Liver (tissue), 9 donors: ENCODE data around the gene PPFIA1. TPM values are rescaled to one million over a fixed set of nuclear protein-coding genes. Genes with fewer than 3 reads are reported as not detected.

Experiments used
- DNase-seq: peaks from one replicate; pipeline ENCODE4 v3.0.0-alpha.2; 2017; ENCODE audit warnings: low spot score
- H3K27ac ChIP-seq, 2 donors: one replicate each; pipeline ENCODE4 v1.7.0; 2013; ENCODE audit warnings: inconsistent platforms in 2 of 2, low read length in 2 of 2, control low read depth in 1 of 2, low read depth in 1 of 2, mild to moderate bottlenecking in 1 of 2
- H3K27me3 ChIP-seq, 4 donors: one replicate each; pipeline versions ENCODE4 v1.6.1 to v1.7.0; 2013; ENCODE audit warnings: low read length in 3 of 4, inconsistent platforms in 1 of 4, mild to moderate bottlenecking in 1 of 4, moderate library complexity in 1 of 4; ENCODE audit not compliant: control insufficient read depth in 4 of 4, insufficient read depth in 4 of 4
- H3K36me3 ChIP-seq, 4 donors: one replicate each; pipeline versions ENCODE4 v1.6.1 to v1.7.0; 2013; ENCODE audit warnings: low read length in 3 of 4, mild to moderate bottlenecking in 3 of 4, low read depth in 1 of 4, moderate library complexity in 1 of 4; ENCODE audit not compliant: control insufficient read depth in 4 of 4, insufficient read depth in 3 of 4
- H3K4me1 ChIP-seq, 4 donors: one replicate each; pipeline versions ENCODE4 v1.6.1 to v1.7.0; 2013; ENCODE audit warnings: low read length in 3 of 4, mild to moderate bottlenecking in 3 of 4, moderate library complexity in 1 of 4; ENCODE audit not compliant: control insufficient read depth in 4 of 4, insufficient read depth in 4 of 4
- H3K4me3 ChIP-seq, 3 donors: one replicate each; pipeline versions ENCODE4 v1.6.1 to v1.7.0; 2013; ENCODE audit warnings: low read length in 3 of 3, control low read depth in 1 of 3, low read depth in 1 of 3, mild to moderate bottlenecking in 1 of 3
- H3K9ac ChIP-seq, 2 donors: one replicate each; pipeline ENCODE4 v1.7.0; 2013; ENCODE audit warnings: low read length in 2 of 2, mild to moderate bottlenecking in 2 of 2, moderate library complexity in 2 of 2, control low read depth in 1 of 2, low read depth in 1 of 2
- H3K9me3 ChIP-seq, 4 donors: one replicate each; pipeline versions ENCODE4 v1.6.1 to v1.7.0; 2013; ENCODE audit warnings: low read length in 3 of 4; ENCODE audit not compliant: control insufficient read depth in 4 of 4
- EGR1 ChIP-seq, 2 donors: IDR thresholded peaks; 2 replicates each; pipeline ENCODE4 v1.6.1; 2016 to 2018; ENCODE audit warnings: antibody characterized with exemption in 2 of 2, low read depth in 2 of 2
- FOXA1 ChIP-seq: IDR thresholded peaks from 2 replicates; pipeline ENCODE4 v1.6.1; 2016; ENCODE audit warnings: antibody characterized with exemption
- FOXA2 ChIP-seq: IDR thresholded peaks from 2 replicates; pipeline ENCODE4 v1.6.1; 2016; ENCODE audit warnings: antibody characterized with exemption
- GABPA ChIP-seq, 2 donors: IDR thresholded peaks in 1 of 2; conservative IDR thresholded peaks in 1 of 2; 2 replicates each; pipeline ENCODE4 v1.6.1; 2016; ENCODE audit warnings: antibody characterized with exemption in 2 of 2, mild to moderate bottlenecking in 1 of 2, moderate library complexity in 1 of 2
- HNF4A ChIP-seq, 2 donors: conservative IDR thresholded peaks; 2 replicates each; pipeline ENCODE4 v1.6.1; 2016; ENCODE audit warnings: antibody characterized with exemption in 2 of 2, mild to moderate bottlenecking in 2 of 2
- HNF4G ChIP-seq: IDR thresholded peaks from 2 replicates; pipeline ENCODE4 v1.6.1; 2016; ENCODE audit warnings: antibody characterized with exemption
- JUND ChIP-seq, 2 donors: IDR thresholded peaks; 2 replicates each; pipeline ENCODE4 v1.6.1; 2016; ENCODE audit warnings: antibody characterized with exemption in 2 of 2
- NR2F2 ChIP-seq: IDR thresholded peaks from 2 replicates; pipeline ENCODE4 v1.6.1; 2016; ENCODE audit warnings: antibody characterized with exemption
- RAD21 ChIP-seq, 2 donors: IDR thresholded peaks; 2 replicates each; pipeline ENCODE4 v1.6.1; 2016; ENCODE audit warnings: antibody characterized with exemption in 2 of 2, mild to moderate bottlenecking in 2 of 2
- RXRA ChIP-seq, 2 donors: IDR thresholded peaks; 2 replicates each; pipeline ENCODE4 v1.6.1; 2017 to 2018; ENCODE audit warnings: antibody characterized with exemption in 2 of 2, mild to moderate bottlenecking in 1 of 2
- SP1 ChIP-seq: IDR thresholded peaks from 2 replicates; pipeline ENCODE4 v1.6.1; 2018; ENCODE audit warnings: antibody characterized with exemption, mild to moderate bottlenecking
- TAF1 ChIP-seq: conservative IDR thresholded peaks from 2 replicates; pipeline ENCODE4 v1.6.1; 2016; ENCODE audit warnings: antibody characterized with exemption, mild to moderate bottlenecking
- YY1 ChIP-seq: IDR thresholded peaks from 2 replicates; pipeline ENCODE4 v1.6.1; 2016; ENCODE audit warnings: antibody characterized with exemption, mild to moderate bottlenecking
- WGBS: extraction: QIAGEN DNeasy Blood & Tissue Kit; methylation state at CpG from one replicate; pipeline ENCODE4 v1.1.7; 2013; 5-methylcytosine and 5-hydroxymethylcytosine counted together
- polyA plus RNA-seq, 2 donors: library from polyadenylated mRNA; stranded (reverse) in 1 of 2; unstranded in 1 of 2; fragments of 200-250 nt in 1 of 2; fragments of >200 nt in 1 of 2; fragmentation: Nextera tagmentation in 1 of 2; extraction: Ambion mirVana in 1 of 2; gene quantifications; one replicate each; pipeline versions ENCODE4 v1.2.1 to v1.2.3, GENCODE V29; 2013 to 2015
- total RNA-seq, 2 donors: library from RNA; depleted of rRNA; stranded (reverse); fragments of >200 nt; gene quantifications; one replicate each; pipeline ENCODE4 v1.2.3, GENCODE V29; 2014
- TF ChIP-seq, protein P1 (sequence below): fragments of 150-350 bp; IDR thresholded peaks from 2 replicates; pipeline ENCODE4 v1.5.1; 2017; ENCODE audit warnings: improper control_type of control experiment, low read depth, low read length; ENCODE audit not compliant: missing input control
- TF ChIP-seq, protein P2 (sequence below): IDR thresholded peaks from 2 replicates; pipeline ENCODE4 v1.6.1; 2016; ENCODE audit warnings: antibody characterized with exemption, mild to moderate bottlenecking
- TF ChIP-seq, protein P3 (sequence below): IDR thresholded peaks from 2 replicates; pipeline ENCODE4 v1.6.1; 2016; ENCODE audit warnings: antibody characterized with exemption
- TF ChIP-seq, protein P4 (sequence below): IDR thresholded peaks from 2 replicates; pipeline ENCODE4 v1.6.1; 2016; ENCODE audit warnings: antibody characterized with exemption
- donor health status: healthy.
- donor health status: healthy.
- donor health status: healthy.
- donor health status: healthy.
- donor health status: healthy.

The PPFIA1 gene
- total and polyA plus RNA-seq, 4 donors = 9.9 to 39.6 (median 14.5) TPM

DNA sequence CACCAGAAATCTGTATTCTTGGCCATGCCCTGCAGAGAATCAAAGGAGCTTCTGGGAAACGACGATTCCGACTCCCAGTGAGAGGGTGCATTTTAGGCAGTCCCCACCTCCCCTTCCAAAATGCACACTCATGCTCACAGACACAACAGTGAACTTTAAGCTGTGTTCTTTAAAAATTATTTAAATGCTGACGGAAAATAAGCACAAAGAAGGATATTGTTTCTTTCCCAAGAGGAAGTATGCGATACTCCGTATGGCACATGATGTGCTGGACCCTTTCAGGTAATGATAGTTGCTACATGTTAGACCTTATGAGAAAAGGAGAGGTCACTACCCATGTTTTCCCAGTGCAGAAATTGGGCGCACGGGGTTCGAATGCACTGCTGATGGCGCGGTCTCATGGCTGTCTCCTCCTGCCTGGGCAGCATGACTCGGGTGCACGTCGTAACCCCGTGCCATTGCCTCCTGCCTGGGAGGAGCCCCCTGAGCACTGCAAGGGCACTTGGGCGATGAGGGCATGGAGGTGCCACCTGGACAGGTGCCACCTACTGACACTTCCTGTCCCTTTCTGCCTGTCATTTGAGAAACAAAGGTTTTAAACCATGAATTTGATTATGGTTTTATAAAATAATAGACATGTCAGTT lies 64.0 kb downstream of the PPFIA1 start:
- Histone ChIP-seq H3K9me3 (no peaks in the 10 kb centered on the region), H3K4me1 (no peaks in the 10 kb centered on the region), H3K9ac (no peak overlapping the region), H3K27ac (no peak overlapping the region), H3K36me3 (peaks cover 16 to 84% (median 62%) of the 10 kb centered on the region in 4 donors), H3K4me3 (no peak overlapping the region), H3K27me3 (no peaks in the 10 kb centered on the region)
- no peak for DNase-seq
- TF ChIP-seq, protein P1, sequence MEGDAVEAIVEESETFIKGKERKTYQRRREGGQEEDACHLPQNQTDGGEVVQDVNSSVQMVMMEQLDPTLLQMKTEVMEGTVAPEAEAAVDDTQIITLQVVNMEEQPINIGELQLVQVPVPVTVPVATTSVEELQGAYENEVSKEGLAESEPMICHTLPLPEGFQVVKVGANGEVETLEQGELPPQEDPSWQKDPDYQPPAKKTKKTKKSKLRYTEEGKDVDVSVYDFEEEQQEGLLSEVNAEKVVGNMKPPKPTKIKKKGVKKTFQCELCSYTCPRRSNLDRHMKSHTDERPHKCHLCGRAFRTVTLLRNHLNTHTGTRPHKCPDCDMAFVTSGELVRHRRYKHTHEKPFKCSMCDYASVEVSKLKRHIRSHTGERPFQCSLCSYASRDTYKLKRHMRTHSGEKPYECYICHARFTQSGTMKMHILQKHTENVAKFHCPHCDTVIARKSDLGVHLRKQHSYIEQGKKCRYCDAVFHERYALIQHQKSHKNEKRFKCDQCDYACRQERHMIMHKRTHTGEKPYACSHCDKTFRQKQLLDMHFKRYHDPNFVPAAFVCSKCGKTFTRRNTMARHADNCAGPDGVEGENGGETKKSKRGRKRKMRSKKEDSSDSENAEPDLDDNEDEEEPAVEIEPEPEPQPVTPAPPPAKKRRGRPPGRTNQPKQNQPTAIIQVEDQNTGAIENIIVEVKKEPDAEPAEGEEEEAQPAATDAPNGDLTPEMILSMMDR = no peak
- TF ChIP-seq, protein P2, sequence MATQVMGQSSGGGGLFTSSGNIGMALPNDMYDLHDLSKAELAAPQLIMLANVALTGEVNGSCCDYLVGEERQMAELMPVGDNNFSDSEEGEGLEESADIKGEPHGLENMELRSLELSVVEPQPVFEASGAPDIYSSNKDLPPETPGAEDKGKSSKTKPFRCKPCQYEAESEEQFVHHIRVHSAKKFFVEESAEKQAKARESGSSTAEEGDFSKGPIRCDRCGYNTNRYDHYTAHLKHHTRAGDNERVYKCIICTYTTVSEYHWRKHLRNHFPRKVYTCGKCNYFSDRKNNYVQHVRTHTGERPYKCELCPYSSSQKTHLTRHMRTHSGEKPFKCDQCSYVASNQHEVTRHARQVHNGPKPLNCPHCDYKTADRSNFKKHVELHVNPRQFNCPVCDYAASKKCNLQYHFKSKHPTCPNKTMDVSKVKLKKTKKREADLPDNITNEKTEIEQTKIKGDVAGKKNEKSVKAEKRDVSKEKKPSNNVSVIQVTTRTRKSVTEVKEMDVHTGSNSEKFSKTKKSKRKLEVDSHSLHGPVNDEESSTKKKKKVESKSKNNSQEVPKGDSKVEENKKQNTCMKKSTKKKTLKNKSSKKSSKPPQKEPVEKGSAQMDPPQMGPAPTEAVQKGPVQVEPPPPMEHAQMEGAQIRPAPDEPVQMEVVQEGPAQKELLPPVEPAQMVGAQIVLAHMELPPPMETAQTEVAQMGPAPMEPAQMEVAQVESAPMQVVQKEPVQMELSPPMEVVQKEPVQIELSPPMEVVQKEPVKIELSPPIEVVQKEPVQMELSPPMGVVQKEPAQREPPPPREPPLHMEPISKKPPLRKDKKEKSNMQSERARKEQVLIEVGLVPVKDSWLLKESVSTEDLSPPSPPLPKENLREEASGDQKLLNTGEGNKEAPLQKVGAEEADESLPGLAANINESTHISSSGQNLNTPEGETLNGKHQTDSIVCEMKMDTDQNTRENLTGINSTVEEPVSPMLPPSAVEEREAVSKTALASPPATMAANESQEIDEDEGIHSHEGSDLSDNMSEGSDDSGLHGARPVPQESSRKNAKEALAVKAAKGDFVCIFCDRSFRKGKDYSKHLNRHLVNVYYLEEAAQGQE = no peak
- TF ChIP-seq NR2F2 (no peak), EGR1 (IDR thresholded peaks at IDR 0.05; ENCODE audit: low read depth in 2 of 2) (no peak), JUND (IDR thresholded peaks at IDR 0.05) (no peak), TAF1 (no peak), RAD21 (IDR thresholded peaks at IDR 0.05) (no peak), HNF4G (no peak), YY1 (no peak), FOXA1 (no peak), HNF4A (conservative IDR thresholded peaks at IDR 0.05) (no peak), RXRA (IDR thresholded peaks at IDR 0.05) (no peak), GABPA (IDR thresholded peaks at IDR 0.05 in 1 of 2, conservative IDR thresholded peaks at IDR 0.05 in 1 of 2) (no peak), SP1 (no peak), FOXA2 (no peak)
- TF ChIP-seq, protein P3, sequence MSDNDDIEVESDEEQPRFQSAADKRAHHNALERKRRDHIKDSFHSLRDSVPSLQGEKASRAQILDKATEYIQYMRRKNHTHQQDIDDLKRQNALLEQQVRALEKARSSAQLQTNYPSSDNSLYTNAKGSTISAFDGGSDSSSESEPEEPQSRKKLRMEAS = no peak
- TF ChIP-seq, protein P4, sequence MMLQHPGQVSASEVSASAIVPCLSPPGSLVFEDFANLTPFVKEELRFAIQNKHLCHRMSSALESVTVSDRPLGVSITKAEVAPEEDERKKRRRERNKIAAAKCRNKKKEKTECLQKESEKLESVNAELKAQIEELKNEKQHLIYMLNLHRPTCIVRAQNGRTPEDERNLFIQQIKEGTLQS = no peak
- WGBS = 98% methylated on average over 16 of the region's 16 CpGs

DNA sequence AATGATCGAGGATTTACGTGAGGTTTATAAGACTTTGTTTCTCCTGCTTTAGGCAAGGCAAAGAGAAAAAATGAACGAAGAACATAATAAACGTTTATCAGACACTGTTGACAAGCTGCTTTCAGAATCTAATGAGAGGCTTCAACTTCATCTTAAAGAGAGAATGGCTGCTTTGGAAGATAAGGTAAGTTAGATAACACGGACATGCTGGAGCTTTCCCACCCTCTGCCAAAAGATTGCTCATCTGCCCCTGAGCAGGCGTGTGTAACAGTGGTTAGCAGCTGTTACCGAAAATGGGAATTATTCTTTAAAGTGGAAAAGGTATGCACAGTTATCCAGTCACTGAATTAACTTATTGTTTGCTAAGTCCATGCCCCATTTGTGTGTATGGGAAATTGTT lies 65.0 kb downstream of the PPFIA1 start:
- TF ChIP-seq EGR1 (IDR thresholded peaks at IDR 0.05; ENCODE audit: low read depth in 2 of 2) = no peak
- no peak for TF ChIP-seq SP1
- no peak for TF ChIP-seq JUND (IDR thresholded peaks at IDR 0.05)
- TF ChIP-seq FOXA2 = no peak
- TF ChIP-seq, protein P3 = no peak
- TF ChIP-seq, protein P1 = no peak
- TF ChIP-seq HNF4A (conservative IDR thresholded peaks at IDR 0.05) = no peak
- no peak for TF ChIP-seq NR2F2
- no peak overlapping the region for H3K4me3 ChIP-seq
- DNase-seq = no peak
- 95% methylated on average over 7 of the region's 7 CpGs for WGBS
- no peaks in the 10 kb centered on the region for H3K9me3 ChIP-seq
- no peak overlapping the region for H3K27ac ChIP-seq
- no peak overlapping the region for H3K9ac ChIP-seq
- H3K36me3 ChIP-seq = peaks cover 21 to 82% (median 67%) of the 10 kb centered on the region in 4 donors
- H3K4me1 ChIP-seq = no peaks in the 10 kb centered on the region
- no peaks in the 10 kb centered on the region for H3K27me3 ChIP-seq
